Suprapubic skin (tissue), 4 donors: ENCODE results near the gene FGF2. TPM values are rescaled to one million over a fixed set of nuclear protein-coding genes. Genes with fewer than 3 reads are reported as not detected.
"Not testable (repeated sequence)": the region's sequence is repeated elsewhere in the genome, so short reads cannot be mapped to it uniquely, and the experiment has no call there.

Source experiments
- DNase-seq, 2 donors: peaks; one replicate each; pipeline ENCODE4 v3.0.0-alpha.2; 2019; ENCODE audit warnings: low spot score in 2 of 2
- H3K27ac ChIP-seq: fragments of 200-600 bp; sonication (generic); one replicate; pipeline ENCODE4 v1.5.1; 2019
- H3K27me3 ChIP-seq: fragments of 200-600 bp; sonication (generic); one replicate; pipeline ENCODE4 v1.5.1; 2019
- H3K36me3 ChIP-seq: fragments of 200-600 bp; sonication (generic); one replicate; pipeline ENCODE4 v1.5.1; 2019
- H3K4me1 ChIP-seq: fragments of 200-600 bp; sonication (generic); one replicate; pipeline ENCODE4 v1.5.1; 2019
- H3K4me3 ChIP-seq: fragments of 200-600 bp; sonication (generic); one replicate; pipeline ENCODE4 v1.5.1; 2019; ENCODE audit warnings: mild to moderate bottlenecking
- H3K9me3 ChIP-seq: fragments of 200-600 bp; sonication (generic); one replicate; pipeline ENCODE4 v1.5.1; 2019
- EP300 ChIP-seq: sonication (generic); formaldehyde crosslinking; IDR thresholded peaks from one replicate; pipeline ENCODE4 v1.6.1; 2017; ENCODE audit warnings: antibody characterized with exemption
- POLR2A ChIP-seq, 2 donors: fragments of 450-650 bp; IDR thresholded peaks; one replicate each; pipeline ENCODE4 v1.6.1; 2017; ENCODE audit warnings: antibody characterized with exemption in 2 of 2, mild to moderate bottlenecking in 2 of 2, moderate library complexity in 2 of 2
- POLR2AphosphoS5 ChIP-seq, 3 donors: sonication (generic); formaldehyde crosslinking; IDR thresholded peaks; one replicate each; pipeline ENCODE4 v1.6.1; 2017; ENCODE audit warnings: antibody characterized with exemption in 3 of 3
- WGBS: methylation state at CpG from one replicate; pipeline ENCODE4 v1.1.5; 2018; 5-methylcytosine and 5-hydroxymethylcytosine counted together
- total RNA-seq, 4 donors: library from RNA; depleted of rRNA; stranded (reverse); fragments of >200 nt; gene quantifications; one replicate each; pipeline ENCODE4 v1.1.0, GENCODE V29; 2016
- TF ChIP-seq, protein P1 (sequence below), 2 donors: fragments of 200-600 bp in 1 of 2; fragments of 450-650 bp in 1 of 2; sonication (generic) in 1 of 2; IDR thresholded peaks; one replicate each; pipeline ENCODE4 v1.5.1; 2016 to 2019; ENCODE audit warnings: antibody characterized with exemption in 2 of 2, mild to moderate bottlenecking in 1 of 2, moderate library complexity in 1 of 2

The FGF2 gene
- total RNA-seq, 4 donors from 2014 or later = 3.0 to 8.2 (median 5.8) TPM

DNA sequence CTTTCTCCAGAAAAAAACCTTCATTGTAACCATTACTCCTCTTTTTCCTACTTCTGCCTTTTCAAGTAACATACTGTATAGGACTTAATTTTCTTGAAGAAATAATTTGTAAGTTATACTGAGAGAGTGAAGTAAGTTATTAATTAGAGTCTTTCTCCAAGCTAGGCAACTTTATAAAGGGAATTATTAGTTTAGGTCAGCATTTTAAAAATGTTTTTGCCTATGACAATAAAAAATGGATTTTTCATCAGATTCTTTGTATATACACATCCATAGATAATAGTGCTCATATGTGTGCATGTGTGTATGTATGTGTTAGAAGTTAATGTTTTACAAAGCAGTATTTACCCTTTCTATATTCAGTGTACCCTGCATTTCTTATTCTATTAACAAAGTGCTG lies 106.1 kb downstream of the FGF2 start:
- TF ChIP-seq EP300 (no peak), POLR2A (IDR thresholded peaks at IDR 0.05) (no peak), POLR2AphosphoS5 (IDR thresholded peaks at IDR 0.05) (no peak)
- TF ChIP-seq, protein P1, sequence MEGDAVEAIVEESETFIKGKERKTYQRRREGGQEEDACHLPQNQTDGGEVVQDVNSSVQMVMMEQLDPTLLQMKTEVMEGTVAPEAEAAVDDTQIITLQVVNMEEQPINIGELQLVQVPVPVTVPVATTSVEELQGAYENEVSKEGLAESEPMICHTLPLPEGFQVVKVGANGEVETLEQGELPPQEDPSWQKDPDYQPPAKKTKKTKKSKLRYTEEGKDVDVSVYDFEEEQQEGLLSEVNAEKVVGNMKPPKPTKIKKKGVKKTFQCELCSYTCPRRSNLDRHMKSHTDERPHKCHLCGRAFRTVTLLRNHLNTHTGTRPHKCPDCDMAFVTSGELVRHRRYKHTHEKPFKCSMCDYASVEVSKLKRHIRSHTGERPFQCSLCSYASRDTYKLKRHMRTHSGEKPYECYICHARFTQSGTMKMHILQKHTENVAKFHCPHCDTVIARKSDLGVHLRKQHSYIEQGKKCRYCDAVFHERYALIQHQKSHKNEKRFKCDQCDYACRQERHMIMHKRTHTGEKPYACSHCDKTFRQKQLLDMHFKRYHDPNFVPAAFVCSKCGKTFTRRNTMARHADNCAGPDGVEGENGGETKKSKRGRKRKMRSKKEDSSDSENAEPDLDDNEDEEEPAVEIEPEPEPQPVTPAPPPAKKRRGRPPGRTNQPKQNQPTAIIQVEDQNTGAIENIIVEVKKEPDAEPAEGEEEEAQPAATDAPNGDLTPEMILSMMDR (IDR thresholded peaks at IDR 0.05) = no peak
- no peak for DNase-seq

DNA sequence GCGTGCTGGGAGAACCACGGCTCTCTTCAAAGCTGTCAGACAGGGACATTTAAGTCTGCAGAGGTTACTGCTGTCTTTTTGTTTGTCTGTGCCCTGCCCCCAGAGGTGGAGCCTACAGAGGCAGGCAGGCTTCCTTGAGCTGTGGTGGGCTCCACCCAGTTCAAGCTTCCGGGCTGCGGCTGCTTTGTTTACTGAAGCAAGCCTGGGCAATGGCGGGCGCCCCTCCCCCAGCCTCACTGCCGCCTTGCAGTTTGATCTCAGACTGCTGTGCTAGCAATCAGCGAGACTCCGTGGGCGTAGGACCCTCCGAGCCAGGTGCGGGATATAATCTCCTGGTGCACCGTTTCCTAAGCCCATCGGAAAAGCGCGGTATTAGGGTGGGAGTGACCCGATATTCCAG lies 118.5 kb downstream of the FGF2 start:
- 97% methylated on average over 6 of the region's 17 CpGs for WGBS
- peaks cover 39% of the 10 kb centered on the region for H3K36me3 ChIP-seq
- not testable (repeated sequence) for H3K4me3 ChIP-seq

More for the DNA sequence above, 106.1 kb downstream of the FGF2 start:
- no peaks in the 10 kb centered on the region for H3K4me1 ChIP-seq
- no peak overlapping the region for H3K4me3 ChIP-seq
- no peaks in the 10 kb centered on the region for H3K9me3 ChIP-seq
- H3K36me3 ChIP-seq = peaks cover 54% of the 10 kb centered on the region
- no peak overlapping the region for H3K27ac ChIP-seq
- H3K27me3 ChIP-seq = no peaks in the 10 kb centered on the region

DNA sequence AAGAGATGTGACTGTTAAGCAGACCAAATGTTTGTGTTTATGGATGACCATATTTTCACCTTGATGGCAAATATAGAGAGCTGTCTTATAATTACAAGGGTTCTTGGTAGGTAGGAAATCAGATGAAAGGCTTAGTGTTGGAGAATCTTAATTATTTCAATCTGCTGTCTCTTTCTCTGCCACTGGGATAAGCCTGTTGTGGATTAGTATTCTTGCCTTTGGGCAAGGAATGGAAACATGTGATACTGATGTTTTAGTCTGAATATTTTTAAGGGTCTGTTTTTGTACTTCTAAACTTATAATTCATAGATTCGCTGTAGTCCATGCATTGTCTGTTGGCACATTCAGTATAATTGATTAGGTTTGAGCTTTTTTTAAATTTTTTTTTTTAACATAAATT lies 119.5 kb downstream of the FGF2 start:
- TF ChIP-seq EP300 = no peak
- TF ChIP-seq POLR2A (IDR thresholded peaks at IDR 0.05) = no peak
- TF ChIP-seq, protein P1 (IDR thresholded peaks at IDR 0.05) = no peak
- no peak for TF ChIP-seq POLR2AphosphoS5 (IDR thresholded peaks at IDR 0.05)
- Histone ChIP-seq H3K36me3 (peaks cover 49% of the 10 kb centered on the region), H3K27ac (no peak overlapping the region), H3K27me3 (no peaks in the 10 kb centered on the region), H3K4me3 (no peak overlapping the region), H3K9me3 (no peaks in the 10 kb centered on the region), H3K4me1 (no peaks in the 10 kb centered on the region)
- 71% methylated on average over 1 of the region's 1 CpG for WGBS
- DNase-seq = no peak

More for the DNA sequence above, 118.5 kb downstream of the FGF2 start:
- DNase-seq, H3K27ac ChIP-seq, H3K4me1 ChIP-seq, H3K27me3 ChIP-seq, H3K9me3 ChIP-seq: not testable (repeated sequence)

Other genes with a start within 250 kb of the FGF2 start
- not detected for gene IL21, start 205.8 kb upstream of the FGF2 start, total RNA-seq
- gene BBS12, start 94.1 kb upstream of the FGF2 start, total RNA-seq = 1 to 10 TPM in 1 of 4 donors, under 1 TPM in 3; 0.70 to 1.9 (median 0.92) TPM
- 1 to 10 TPM; 5.3 to 8.1 (median 7.0) TPM for gene NUDT6, start 95.8 kb downstream of the FGF2 start, total RNA-seq